Stomach smooth muscle (tissue), 2 donors: ENCODE data around the gene SPCS2.

Source experiments
- H3K27ac ChIP-seq: one replicate; pipeline ENCODE4 v1.7.0; 2013; ENCODE audit warnings: mild to moderate bottlenecking, low read length, inconsistent platforms
- H3K27me3 ChIP-seq, 2 donors: one replicate each; pipeline ENCODE4 v1.7.0; 2013; ENCODE audit warnings: low read length in 2 of 2; ENCODE audit not compliant: insufficient read depth in 2 of 2, control insufficient read depth in 1 of 2
- H3K36me3 ChIP-seq, 2 donors: one replicate each; pipeline ENCODE4 v1.7.0; 2013; ENCODE audit warnings: low read length in 2 of 2; ENCODE audit not compliant: control insufficient read depth in 2 of 2, insufficient read depth in 2 of 2
- H3K4me1 ChIP-seq: one replicate; pipeline ENCODE4 v1.7.0; 2013; ENCODE audit warnings: low read length; ENCODE audit not compliant: control insufficient read depth, insufficient read depth
- H3K4me3 ChIP-seq, 2 donors: one replicate each; pipeline ENCODE4 v1.7.0; 2013; ENCODE audit warnings: low read length in 2 of 2
- H3K9ac ChIP-seq, 2 donors: one replicate each; pipeline ENCODE4 v1.7.0; 2013; ENCODE audit warnings: low read length in 2 of 2, mild to moderate bottlenecking in 1 of 2
- H3K9me3 ChIP-seq, 2 donors: one replicate each; pipeline ENCODE4 v1.7.0; 2013; ENCODE audit warnings: low read length in 2 of 2; ENCODE audit not compliant: control insufficient read depth in 2 of 2
- donor health status: healthy.
- donor health status: Pancreatic carcinoma.

SPCS2 gene

DNA sequence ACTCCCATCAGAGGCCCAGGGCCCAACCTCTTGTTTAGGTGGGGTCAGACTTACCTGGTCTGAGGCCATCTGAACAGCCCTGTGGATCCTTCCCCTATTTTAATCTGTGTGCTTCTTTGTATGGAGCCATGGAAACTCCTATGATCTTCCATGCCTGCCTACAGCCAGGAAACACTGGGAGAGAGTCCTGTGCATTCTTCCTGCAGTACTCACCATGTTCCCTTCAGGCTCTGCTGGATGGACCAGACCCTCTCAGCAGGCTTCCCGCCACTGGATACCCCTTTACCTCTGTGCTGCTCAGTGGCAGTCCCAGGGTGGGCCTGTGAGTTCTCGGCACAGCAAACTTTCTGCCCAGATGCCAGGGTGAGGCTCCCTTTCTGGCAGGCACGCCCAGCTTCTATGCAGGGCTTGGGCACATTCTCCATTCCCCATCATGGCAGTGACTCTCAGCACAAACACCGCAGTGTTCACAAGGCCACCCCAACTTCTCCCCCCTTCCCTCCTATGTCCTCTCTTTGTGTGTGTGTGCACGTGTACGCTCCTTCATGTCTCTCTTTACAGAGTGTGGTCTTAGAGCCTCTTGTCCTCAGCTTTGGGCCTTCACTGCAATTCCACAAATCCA, 74.5 kb downstream of the SPCS2 start:
- Histone ChIP-seq H3K4me3 (no peak overlapping the region), H3K27ac (no peak overlapping the region), H3K36me3 (no peaks in the 10 kb centered on the region), H3K27me3 (no peaks in the 10 kb centered on the region), H3K9ac (no peak overlapping the region), H3K9me3 (no peaks in the 10 kb centered on the region), H3K4me1 (no peaks in the 10 kb centered on the region)

DNA sequence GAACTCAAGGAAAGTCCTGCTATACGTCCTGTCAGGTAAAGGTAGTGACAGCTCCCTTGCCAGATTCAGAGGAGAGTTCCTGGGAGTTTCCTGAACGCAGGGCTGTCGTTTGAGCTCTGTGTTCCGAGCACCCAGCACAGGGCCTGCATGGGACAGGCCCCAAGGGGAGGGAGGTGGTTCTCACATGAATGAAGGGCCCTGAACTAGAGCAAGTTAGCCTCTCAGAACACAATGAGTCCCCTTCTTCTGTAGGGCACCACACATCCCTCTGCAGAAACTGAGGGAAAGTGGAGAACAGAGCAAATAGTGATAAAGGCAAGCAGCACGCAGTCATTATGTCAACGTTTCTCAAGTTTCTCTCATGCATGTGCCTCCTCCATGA, 75.0 kb downstream of the SPCS2 start:
- Histone ChIP-seq H3K4me1 (no peaks in the 10 kb centered on the region), H3K9ac (no peak overlapping the region), H3K27ac (no peak overlapping the region), H3K27me3 (no peaks in the 10 kb centered on the region), H3K36me3 (no peaks in the 10 kb centered on the region), H3K9me3 (no peaks in the 10 kb centered on the region), H3K4me3 (no peak overlapping the region)

DNA sequence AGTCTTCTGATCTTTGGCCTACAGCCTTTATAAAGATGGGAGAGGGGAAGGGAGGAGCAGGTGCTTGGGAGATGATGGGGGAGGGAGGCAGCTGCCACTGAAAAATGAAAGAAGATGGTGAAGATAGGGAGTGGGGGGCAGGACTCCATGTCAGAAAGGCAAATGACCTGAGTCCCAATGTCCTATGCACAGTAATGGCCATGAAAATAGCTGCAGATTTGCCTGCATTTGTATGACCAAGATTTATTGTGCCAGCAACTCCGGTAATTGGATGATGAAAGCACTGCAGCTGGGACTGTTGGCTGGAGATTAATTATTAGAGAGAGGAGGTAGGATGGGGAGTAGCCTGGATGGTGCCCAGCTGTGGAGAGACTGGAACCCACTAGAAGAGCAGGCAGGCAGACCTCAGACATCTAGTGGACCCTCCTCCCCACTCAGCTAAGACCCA, 75.7 kb downstream of the SPCS2 start:
- Histone ChIP-seq H3K27ac (no peak overlapping the region), H3K36me3 (no peaks in the 10 kb centered on the region), H3K4me3 (no peak overlapping the region), H3K4me1 (no peaks in the 10 kb centered on the region), H3K9ac (no peak overlapping the region), H3K9me3 (no peaks in the 10 kb centered on the region), H3K27me3 (no peaks in the 10 kb centered on the region)

DNA sequence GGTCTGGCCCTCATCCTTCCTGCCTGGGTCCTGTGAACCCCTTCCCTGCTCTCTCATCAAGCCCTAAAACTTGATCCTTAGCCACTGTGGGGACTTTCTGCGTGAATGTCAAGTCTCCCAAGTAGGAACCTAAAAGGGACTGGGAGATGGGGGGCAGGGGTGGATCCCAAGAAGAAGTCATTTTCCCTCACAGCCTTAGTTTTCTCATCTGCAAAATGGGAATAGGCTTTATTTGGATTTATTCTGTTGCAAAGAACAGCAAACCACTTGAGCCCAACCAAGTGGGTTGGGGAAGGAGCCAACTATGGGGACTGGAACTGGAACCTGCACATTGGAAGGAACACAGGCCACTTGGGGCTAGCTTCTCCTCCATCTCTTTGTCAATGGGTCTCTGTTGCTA, 76.5 kb downstream of the SPCS2 start:
- Histone ChIP-seq H3K4me1 (no peaks in the 10 kb centered on the region), H3K9ac (no peak overlapping the region), H3K27me3 (no peaks in the 10 kb centered on the region), H3K36me3 (no peaks in the 10 kb centered on the region), H3K4me3 (no peak overlapping the region), H3K9me3 (no peaks in the 10 kb centered on the region), H3K27ac (no peak overlapping the region)

DNA sequence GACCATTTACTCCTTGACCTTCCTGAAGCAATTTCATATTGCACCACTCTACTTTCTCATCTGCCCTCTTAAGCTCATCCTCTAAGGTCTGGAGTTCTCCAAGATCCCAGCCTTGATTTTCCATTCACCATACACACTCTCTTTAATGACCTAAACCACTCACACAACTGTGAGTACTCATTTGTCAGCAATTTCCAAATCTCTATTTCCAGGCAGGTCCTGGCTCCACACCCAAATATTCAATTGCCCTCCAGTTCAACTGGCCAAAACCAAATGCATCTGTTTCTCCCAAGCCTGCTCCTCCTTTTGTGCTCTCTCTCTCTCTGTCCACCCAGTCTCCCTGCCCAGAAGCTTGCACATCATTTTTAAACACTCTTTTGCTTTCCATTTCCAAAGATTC, 79.3 kb downstream of the SPCS2 start:
- Histone ChIP-seq H3K9me3 (no peaks in the 10 kb centered on the region), H3K27ac (no peak overlapping the region), H3K9ac (no peak overlapping the region), H3K36me3 (no peaks in the 10 kb centered on the region), H3K27me3 (no peaks in the 10 kb centered on the region), H3K4me1 (no peaks in the 10 kb centered on the region), H3K4me3 (no peak overlapping the region)
